HEK293T (cell line): ENCODE measurements around the gene DHRS7C.

Experiments
- BHLHE40 ChIP-seq: fragments of 450-650 bp; IDR thresholded peaks from 2 replicates; pipeline ENCODE4 v1.6.1; 2016; ENCODE audit warnings: mild to moderate bottlenecking, moderate library complexity, borderline replicate concordance
- FOXK2 ChIP-seq: fragments of 450-650 bp; IDR thresholded peaks from 2 replicates; pipeline ENCODE4 v1.6.1; 2016; ENCODE audit warnings: mild to moderate bottlenecking
- L3MBTL2 ChIP-seq: fragments of 450-650 bp; conservative IDR thresholded peaks from 2 replicates; pipeline ENCODE4 v1.6.1; 2016; ENCODE audit warnings: mild to moderate bottlenecking
- NFRKB ChIP-seq: fragments of 450-650 bp; IDR thresholded peaks from 2 replicates; pipeline ENCODE4 v1.6.1; 2016; ENCODE audit warnings: mild to moderate bottlenecking, moderate library complexity
- SP1 ChIP-seq: fragments of 450-650 bp; IDR thresholded peaks from 2 replicates; pipeline ENCODE4 v1.6.1; 2017
- SUZ12 ChIP-seq: fragments of 450-650 bp; IDR thresholded peaks from 2 replicates; pipeline ENCODE4 v1.6.1; 2016; ENCODE audit warnings: mild to moderate bottlenecking

DNA sequence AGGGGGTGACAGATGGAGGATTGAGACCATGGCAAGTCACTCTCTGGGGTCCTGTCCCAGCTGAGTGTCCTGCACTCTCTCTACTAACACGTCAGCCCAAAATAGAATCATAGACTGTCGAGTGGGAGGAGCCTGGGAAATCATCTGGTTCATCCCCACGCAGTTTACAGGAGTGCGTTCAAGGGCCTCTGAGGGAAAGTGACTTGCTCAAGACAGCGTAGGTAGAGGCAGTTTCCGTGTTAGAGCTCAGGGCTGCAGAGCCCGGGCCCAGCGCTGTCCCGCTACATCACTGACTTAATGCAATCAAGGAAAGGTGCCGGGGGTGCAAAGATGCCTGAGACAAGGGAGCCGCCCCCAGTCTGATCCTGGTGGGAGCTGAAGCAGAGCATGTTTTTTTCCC is 20.1 kb upstream of the DHRS7C start:
- TF ChIP-seq FOXK2 (no peak), L3MBTL2 (no peak), SUZ12 (no peak), BHLHE40 (no peak), SP1 (no peak), NFRKB (no peak)
